Measurements from ENCODE around the gene C12orf54. TPM values are rescaled to one million over a fixed set of nuclear protein-coding genes. Genes with fewer than 3 reads are reported as not detected.
"Not testable (repeated sequence)": the region's sequence is repeated elsewhere in the genome, so short reads cannot be mapped to it uniquely, and the experiment has no call there.

Gene C12orf54
- polyA plus RNA-seq, 1 experiment: not detected

DNA sequence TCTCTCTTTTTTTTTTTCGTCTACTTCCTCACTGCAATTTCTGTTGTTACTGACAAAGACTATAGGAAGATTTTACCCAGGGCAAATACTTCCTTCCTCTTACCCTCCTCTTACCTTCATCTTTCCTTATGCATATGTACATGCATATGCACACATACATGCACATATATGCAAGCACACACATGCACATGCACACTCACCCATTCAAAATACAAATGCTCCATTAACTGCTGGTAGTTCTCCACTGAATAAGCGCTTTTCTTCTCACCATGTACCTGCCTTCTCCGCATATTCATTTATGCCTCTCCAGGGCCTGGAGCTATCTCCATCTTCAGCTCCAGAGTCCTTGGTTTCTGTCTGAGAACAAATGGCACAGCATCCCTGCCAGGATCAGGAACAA lies 632 bp downstream of the C12orf54 start:
- CTCF ChIA-PET: no interaction called here
- H3K27ac ChIP-seq (ENCODE audit: low read depth, low read length): no peak overlapping the region
- DNase-seq (ENCODE audit: low read depth, low spot score): no peak
- no peaks in the 10 kb centered on the region for H3K9me3 ChIP-seq (ENCODE audit: control insufficient read depth, insufficient read depth, low read length)
- TF ChIP-seq, protein P1, sequence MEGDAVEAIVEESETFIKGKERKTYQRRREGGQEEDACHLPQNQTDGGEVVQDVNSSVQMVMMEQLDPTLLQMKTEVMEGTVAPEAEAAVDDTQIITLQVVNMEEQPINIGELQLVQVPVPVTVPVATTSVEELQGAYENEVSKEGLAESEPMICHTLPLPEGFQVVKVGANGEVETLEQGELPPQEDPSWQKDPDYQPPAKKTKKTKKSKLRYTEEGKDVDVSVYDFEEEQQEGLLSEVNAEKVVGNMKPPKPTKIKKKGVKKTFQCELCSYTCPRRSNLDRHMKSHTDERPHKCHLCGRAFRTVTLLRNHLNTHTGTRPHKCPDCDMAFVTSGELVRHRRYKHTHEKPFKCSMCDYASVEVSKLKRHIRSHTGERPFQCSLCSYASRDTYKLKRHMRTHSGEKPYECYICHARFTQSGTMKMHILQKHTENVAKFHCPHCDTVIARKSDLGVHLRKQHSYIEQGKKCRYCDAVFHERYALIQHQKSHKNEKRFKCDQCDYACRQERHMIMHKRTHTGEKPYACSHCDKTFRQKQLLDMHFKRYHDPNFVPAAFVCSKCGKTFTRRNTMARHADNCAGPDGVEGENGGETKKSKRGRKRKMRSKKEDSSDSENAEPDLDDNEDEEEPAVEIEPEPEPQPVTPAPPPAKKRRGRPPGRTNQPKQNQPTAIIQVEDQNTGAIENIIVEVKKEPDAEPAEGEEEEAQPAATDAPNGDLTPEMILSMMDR (IDR thresholded peaks at IDR 0.05; ENCODE audit: low read depth, low read length): no peak
- peaks cover 6% of the 10 kb centered on the region for H3K27me3 ChIP-seq (ENCODE audit: control insufficient read depth, insufficient read depth, low read length)
- no peak overlapping the region for H3K4me3 ChIP-seq (ENCODE audit: low read depth, low read length)
- POLR2A ChIA-PET: no interaction called here

DNA sequence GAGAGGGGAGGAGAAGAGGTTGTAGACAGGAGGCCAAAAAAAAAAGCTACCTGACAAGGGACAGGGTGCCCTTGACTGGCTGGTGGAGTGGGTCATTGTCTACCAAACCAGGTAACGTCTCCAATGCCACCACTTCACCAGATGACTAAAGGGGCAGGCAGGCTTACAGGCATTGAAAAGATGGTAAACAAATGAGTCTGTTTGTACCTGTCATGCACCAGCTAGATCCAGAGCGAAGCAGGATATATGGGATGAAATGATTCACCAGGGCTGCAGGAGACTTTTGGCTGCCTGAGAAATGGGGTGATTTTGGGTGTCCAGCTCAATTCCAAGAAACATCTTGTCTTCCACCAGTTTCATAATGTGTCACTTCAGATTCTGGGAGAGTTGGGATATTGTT lies 4.0 kb downstream of the C12orf54 start:
- CTCF ChIA-PET: no interaction called here
- no peak overlapping the region for H3K27ac ChIP-seq (ENCODE audit: low read depth, low read length)

DNA sequence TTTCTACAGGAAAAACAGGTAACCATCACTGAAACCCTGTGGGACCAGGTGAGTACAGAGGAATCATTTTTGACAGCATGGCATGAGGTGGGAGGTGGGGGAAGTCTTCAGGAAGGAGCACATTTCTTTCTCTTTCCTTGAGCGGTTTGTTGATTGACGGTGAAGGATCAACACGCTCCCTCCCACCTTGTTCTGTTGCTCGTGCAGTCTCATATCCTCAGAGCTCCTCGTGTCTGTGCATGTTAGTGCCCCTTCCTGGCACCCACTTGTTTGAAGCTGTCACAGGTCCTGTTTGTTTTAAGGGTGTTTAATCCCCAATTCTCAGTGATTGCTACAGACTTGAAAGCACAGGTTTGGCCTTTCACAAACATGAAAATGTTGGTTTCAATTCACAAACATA lies 4.4 kb downstream of the C12orf54 start:
- TF ChIP-seq, protein P1 (IDR thresholded peaks at IDR 0.05; ENCODE audit: low read depth, low read length): no peak
- POLR2A ChIA-PET: no interaction called here
- no peak for DNase-seq (ENCODE audit: low read depth, low spot score)
- CTCF ChIA-PET: no interaction called here
- no peak overlapping the region for H3K27ac ChIP-seq (ENCODE audit: low read depth, low read length)
- H3K9me3 ChIP-seq (ENCODE audit: control insufficient read depth, insufficient read depth, low read length): no peaks in the 10 kb centered on the region
- peaks cover 6% of the 10 kb centered on the region for H3K27me3 ChIP-seq (ENCODE audit: control insufficient read depth, insufficient read depth, low read length)
- no peak overlapping the region for H3K4me3 ChIP-seq (ENCODE audit: low read depth, low read length)

More for the DNA sequence above, 4.0 kb downstream of the C12orf54 start:
- H3K27me3 ChIP-seq (ENCODE audit: control insufficient read depth, insufficient read depth, low read length): peaks cover 6% of the 10 kb centered on the region
- H3K9me3 ChIP-seq (ENCODE audit: control insufficient read depth, insufficient read depth, low read length): no peaks in the 10 kb centered on the region
- TF ChIP-seq, protein P1 (IDR thresholded peaks at IDR 0.05; ENCODE audit: low read depth, low read length): no peak
- no peak overlapping the region for H3K4me3 ChIP-seq (ENCODE audit: low read depth, low read length)
- POLR2A ChIA-PET: no interaction called here
- no peak for DNase-seq (ENCODE audit: low read depth, low spot score)

DNA sequence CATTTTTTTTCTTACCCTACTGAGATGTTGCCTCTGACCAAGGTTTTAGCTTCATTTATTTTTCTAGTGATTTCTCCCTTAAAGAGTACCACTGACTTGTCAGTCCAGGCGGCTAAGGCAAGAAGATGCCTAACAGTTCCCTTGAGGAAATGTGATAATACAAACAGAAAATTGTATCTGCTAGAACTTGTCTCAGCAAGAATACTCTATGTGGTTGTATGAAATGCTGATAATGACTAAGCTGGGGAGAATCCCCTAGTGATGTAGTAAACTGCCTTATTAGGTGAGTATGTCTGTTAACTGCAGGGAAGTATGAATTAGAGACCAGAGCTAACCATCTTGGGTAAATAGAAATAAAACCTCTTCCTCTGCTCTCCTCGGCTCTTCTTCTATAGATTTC lies 6.7 kb downstream of the C12orf54 start:
- Histone ChIP-seq H3K4me3 (ENCODE audit: low read depth, low read length) (no peak overlapping the region), H3K9me3 (ENCODE audit: control insufficient read depth, insufficient read depth, low read length) (no peaks in the 10 kb centered on the region), H3K27ac (ENCODE audit: low read depth, low read length) (no peak overlapping the region), H3K27me3 (ENCODE audit: control insufficient read depth, insufficient read depth, low read length) (peaks cover 6% of the 10 kb centered on the region)
- CTCF ChIA-PET: interaction anchor here (1.0 kb wide), 1 partner anchor 133 kb away, joined by 3 read pairs; no protein-coding TSS in a partner anchor
- POLR2A ChIA-PET: no interaction called here
- DNase-seq (ENCODE audit: low read depth, low spot score): peak; percentile 3
- TF ChIP-seq, protein P1 (IDR thresholded peaks at IDR 0.05; ENCODE audit: low read depth, low read length): no peak

DNA sequence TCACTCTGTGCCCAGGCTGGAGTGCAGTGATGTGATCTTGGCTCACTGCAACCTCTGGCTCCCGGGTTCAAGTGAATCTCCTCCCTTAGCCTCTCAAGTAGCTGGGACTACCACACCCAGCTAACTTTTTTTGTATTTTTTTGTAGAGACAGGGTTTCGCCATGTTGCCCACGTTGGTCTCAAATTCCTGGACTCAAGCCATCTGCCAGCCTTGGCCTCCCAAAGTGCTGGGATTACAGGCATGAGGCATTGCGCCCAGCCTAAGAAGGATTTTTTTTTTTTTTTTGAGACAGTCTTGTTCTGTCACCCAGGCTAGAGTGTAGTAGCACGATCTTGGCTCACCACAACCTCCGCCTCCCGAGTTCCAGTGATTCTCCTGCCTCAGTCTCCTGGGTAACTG lies 7.2 kb downstream of the C12orf54 start:
- H3K27me3 ChIP-seq (ENCODE audit: control insufficient read depth, insufficient read depth, low read length); H3K27ac ChIP-seq (ENCODE audit: low read depth, low read length); DNase-seq (ENCODE audit: low read depth, low spot score); H3K4me3 ChIP-seq (ENCODE audit: low read depth, low read length); H3K9me3 ChIP-seq (ENCODE audit: control insufficient read depth, insufficient read depth, low read length); POLR2A ChIA-PET: not testable (repeated sequence)
- CTCF ChIA-PET: interaction anchor here (1.0 kb wide), 1 partner anchor 132 kb away, joined by 3 read pairs; no protein-coding TSS in a partner anchor

DNA sequence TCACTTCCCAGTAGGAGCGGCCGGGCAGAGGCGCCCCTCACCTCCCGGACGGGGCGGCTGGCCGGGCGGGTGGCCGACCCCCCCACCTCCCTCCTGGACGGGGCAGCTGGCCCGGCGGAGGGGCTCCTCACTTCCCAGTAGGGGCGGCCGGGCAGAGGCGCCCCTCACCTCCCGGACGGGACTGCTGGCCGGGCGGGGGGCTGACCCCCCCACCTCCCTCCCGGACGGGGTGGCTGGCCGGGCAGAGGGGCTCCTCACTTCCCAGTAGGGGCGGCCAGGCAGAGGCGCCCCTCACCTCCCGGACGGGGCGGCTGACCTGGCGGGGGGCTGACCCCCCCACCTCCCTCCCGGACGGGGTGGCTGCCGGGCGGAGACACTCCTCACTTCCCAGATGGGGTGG lies 18.0 kb downstream of the C12orf54 start:
- H3K27me3 ChIP-seq (ENCODE audit: control insufficient read depth, insufficient read depth, low read length); H3K27ac ChIP-seq (ENCODE audit: low read depth, low read length); CTCF ChIA-PET; H3K9me3 ChIP-seq (ENCODE audit: control insufficient read depth, insufficient read depth, low read length); DNase-seq (ENCODE audit: low read depth, low spot score); H3K4me3 ChIP-seq (ENCODE audit: low read depth, low read length); POLR2A ChIA-PET: not testable (repeated sequence)

DNA sequence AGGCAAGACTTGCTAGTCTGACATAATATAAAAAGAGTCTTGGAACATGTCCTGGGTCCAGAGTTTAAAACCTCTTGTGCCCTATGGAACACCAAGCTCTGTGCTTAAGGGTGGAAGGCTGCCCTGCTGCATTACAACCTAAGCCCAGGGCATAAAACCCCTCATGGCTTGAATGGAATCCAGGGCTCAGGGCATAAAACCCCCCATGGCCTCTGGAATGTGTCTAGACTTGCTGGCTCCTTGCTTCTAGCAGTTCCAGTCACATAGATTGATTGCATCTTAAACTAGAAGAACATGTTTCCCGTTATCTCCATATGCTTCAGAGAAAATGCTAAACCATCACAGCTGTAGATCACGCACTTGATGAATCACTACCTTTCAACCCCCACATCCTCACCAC lies 24.5 kb downstream of the C12orf54 start:
- POLR2A ChIA-PET; H3K27ac ChIP-seq (ENCODE audit: low read depth, low read length); H3K27me3 ChIP-seq (ENCODE audit: control insufficient read depth, insufficient read depth, low read length); H3K4me3 ChIP-seq (ENCODE audit: low read depth, low read length); DNase-seq (ENCODE audit: low read depth, low spot score); CTCF ChIA-PET; H3K9me3 ChIP-seq (ENCODE audit: control insufficient read depth, insufficient read depth, low read length): not testable (repeated sequence)
